Measurements from ENCODE around the gene TJP1. TPM values are rescaled to one million over a fixed set of nuclear protein-coding genes. Genes with fewer than 3 reads are reported as not detected.

TJP1 gene
- total RNA-seq, 2 donors from 2014 or later = 86.9 to 110 TPM

DNA sequence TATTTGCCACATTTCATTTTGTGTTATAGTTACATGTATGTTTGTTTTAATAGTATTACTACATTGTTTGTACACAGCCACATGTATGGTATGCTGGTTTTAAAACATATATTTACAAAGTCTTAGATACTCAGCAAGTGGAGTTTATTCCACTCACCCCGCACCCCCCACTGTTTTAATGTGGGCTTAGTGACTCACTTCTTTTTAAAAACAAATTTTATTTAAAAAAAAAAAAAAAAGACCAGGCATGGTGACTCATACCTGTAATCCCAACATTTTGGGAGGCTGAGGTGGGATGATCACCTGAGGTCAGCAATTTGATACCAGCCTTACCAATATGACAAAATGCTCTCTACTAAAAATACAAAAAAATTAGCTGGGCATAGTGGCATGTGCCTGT lies 26.9 kb upstream of the TJP1 start:
- no peak overlapping the region for H3K27ac ChIP-seq
- H3K4me1 ChIP-seq = no peaks in the 10 kb centered on the region
- H3K36me3 ChIP-seq = no peaks in the 10 kb centered on the region
- TF ChIP-seq, protein P1, sequence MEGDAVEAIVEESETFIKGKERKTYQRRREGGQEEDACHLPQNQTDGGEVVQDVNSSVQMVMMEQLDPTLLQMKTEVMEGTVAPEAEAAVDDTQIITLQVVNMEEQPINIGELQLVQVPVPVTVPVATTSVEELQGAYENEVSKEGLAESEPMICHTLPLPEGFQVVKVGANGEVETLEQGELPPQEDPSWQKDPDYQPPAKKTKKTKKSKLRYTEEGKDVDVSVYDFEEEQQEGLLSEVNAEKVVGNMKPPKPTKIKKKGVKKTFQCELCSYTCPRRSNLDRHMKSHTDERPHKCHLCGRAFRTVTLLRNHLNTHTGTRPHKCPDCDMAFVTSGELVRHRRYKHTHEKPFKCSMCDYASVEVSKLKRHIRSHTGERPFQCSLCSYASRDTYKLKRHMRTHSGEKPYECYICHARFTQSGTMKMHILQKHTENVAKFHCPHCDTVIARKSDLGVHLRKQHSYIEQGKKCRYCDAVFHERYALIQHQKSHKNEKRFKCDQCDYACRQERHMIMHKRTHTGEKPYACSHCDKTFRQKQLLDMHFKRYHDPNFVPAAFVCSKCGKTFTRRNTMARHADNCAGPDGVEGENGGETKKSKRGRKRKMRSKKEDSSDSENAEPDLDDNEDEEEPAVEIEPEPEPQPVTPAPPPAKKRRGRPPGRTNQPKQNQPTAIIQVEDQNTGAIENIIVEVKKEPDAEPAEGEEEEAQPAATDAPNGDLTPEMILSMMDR (IDR thresholded peaks at IDR 0.05) = no peak
- H3K4me3 ChIP-seq = no peak overlapping the region
- no peak for DNase-seq (ENCODE audit: low spot score)
- H3K9me3 ChIP-seq = peaks cover 0 to 23% of the 10 kb centered on the region in 2 donors
- no peaks in the 10 kb centered on the region for H3K27me3 ChIP-seq

GRCh38 chr15:29844290-29844903 lies 22.1 kb upstream of the TJP1 start:
- Histone ChIP-seq H3K27ac (no peak overlapping the region), H3K36me3 (no peaks in the 10 kb centered on the region), H3K4me3 (no peak overlapping the region), H3K27me3 (no peaks in the 10 kb centered on the region), H3K4me1 (peaks cover 0 to 29% of the 10 kb centered on the region in 2 donors), H3K9me3 (peaks cover 0 to 8% of the 10 kb centered on the region in 2 donors)
- no peak for DNase-seq (ENCODE audit: low spot score)
- TF ChIP-seq, protein P1 (IDR thresholded peaks at IDR 0.05) = no peak

DNA sequence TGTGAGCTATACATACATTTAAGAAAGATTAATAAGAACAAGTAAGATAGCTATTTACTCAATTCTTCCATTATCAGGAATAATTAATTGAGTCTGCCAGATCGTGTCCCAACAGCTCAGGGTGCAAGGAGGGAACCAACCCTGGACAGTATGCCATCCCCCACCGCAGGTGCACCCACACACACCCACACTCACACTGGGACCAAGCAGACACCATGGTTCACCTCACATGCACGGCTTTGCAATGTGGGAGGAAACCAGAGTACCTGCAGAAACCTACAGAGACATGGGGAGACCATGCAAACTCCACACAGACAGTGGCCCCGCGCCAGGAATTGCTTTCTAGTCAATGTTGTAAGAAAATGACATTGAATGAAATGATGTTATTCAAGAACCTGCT lies 20.0 kb upstream of the TJP1 start:
- H3K27ac ChIP-seq = peak overlapping the region in 1 of 2 donors; percentile 65
- DNase-seq (ENCODE audit: low spot score) = no peak

GRCh38 chr15:29840926-29841325 lies 18.7 kb upstream of the TJP1 start:
- H3K27ac ChIP-seq = peak overlapping the region; percentile 65 to 90
- TF ChIP-seq, protein P1 (IDR thresholded peaks at IDR 0.05) = no peak
- no peak for DNase-seq (ENCODE audit: low spot score)
- H3K4me3 ChIP-seq = no peak overlapping the region
- H3K4me1 ChIP-seq = peaks cover 0 to 39% of the 10 kb centered on the region in 2 donors
- no peaks in the 10 kb centered on the region for H3K27me3 ChIP-seq
- H3K9me3 ChIP-seq = no peaks in the 10 kb centered on the region
- no peaks in the 10 kb centered on the region for H3K36me3 ChIP-seq

More for the DNA sequence above, 20.0 kb upstream of the TJP1 start:
- H3K27me3 ChIP-seq = no peaks in the 10 kb centered on the region
- no peak overlapping the region for H3K4me3 ChIP-seq
- TF ChIP-seq, protein P1 (IDR thresholded peaks at IDR 0.05) = no peak
- H3K9me3 ChIP-seq = peaks cover 0 to under 1% of the 10 kb centered on the region in 2 donors
- peaks cover 0 to 34% of the 10 kb centered on the region in 2 donors for H3K4me1 ChIP-seq
- H3K36me3 ChIP-seq = no peaks in the 10 kb centered on the region

- H3K4me3 ChIP-seq = no peak overlapping the region
- H3K9me3 ChIP-seq = no peaks in the 10 kb centered on the region
- no peaks in the 10 kb centered on the region for H3K36me3 ChIP-seq
- H3K27ac ChIP-seq = peak overlapping the region; percentile 65 to 90
- DNase-seq (ENCODE audit: low spot score) = no peak
- TF ChIP-seq, protein P1 (IDR thresholded peaks at IDR 0.05) = no peak
- no peaks in the 10 kb centered on the region for H3K27me3 ChIP-seq
- H3K4me1 ChIP-seq = peaks cover 0 to 46% of the 10 kb centered on the region in 2 donors
These were observed 17.8 kb upstream of the TJP1 start for GRCh38 chr15:29840054-29840453.

Data from right atrium auricular region (tissue), 2 donors.